WTC11 (cell line): ENCODE data around the gene PPP3CA. TPM values are rescaled to one million over a fixed set of nuclear protein-coding genes. Genes with fewer than 3 reads are reported as not detected.

Experiments used
- CREM ChIP-seq: sonication (generic); formaldehyde crosslinking; IDR thresholded peaks from 2 replicates; pipeline ENCODE4 v1.8.1; 2022; ENCODE audit warnings: mild to moderate bottlenecking, missing genetic modification reagents, moderate library complexity
- ELF4 ChIP-seq: sonication (generic); formaldehyde crosslinking; IDR thresholded peaks from 2 replicates; pipeline ENCODE4 v1.8.1; 2022; ENCODE audit warnings: low read depth, mild to moderate bottlenecking, moderate library complexity, missing genetic modification reagents
- FOXK1 ChIP-seq: sonication (generic); formaldehyde crosslinking; IDR thresholded peaks from 2 replicates; pipeline ENCODE4 v1.8.0; 2022; ENCODE audit warnings: mild to moderate bottlenecking, moderate library complexity, missing genetic modification reagents
- MYBL2 ChIP-seq: sonication (generic); formaldehyde crosslinking; IDR thresholded peaks from 2 replicates; pipeline ENCODE4 v1.8.1; 2023; ENCODE audit warnings: mild to moderate bottlenecking, moderate library complexity, missing genetic modification reagents
- NFE2L1 ChIP-seq: sonication (generic); formaldehyde crosslinking; IDR thresholded peaks from 2 replicates; pipeline ENCODE4 v1.8.1; 2023; ENCODE audit warnings: missing genetic modification reagents
- NR1H2 ChIP-seq: sonication (generic); formaldehyde crosslinking; IDR thresholded peaks from 2 replicates; pipeline ENCODE4 v1.9.0; 2021; ENCODE audit warnings: mild to moderate bottlenecking, moderate library complexity, missing genetic modification reagents
- NR3C1 ChIP-seq: sonication (generic); formaldehyde crosslinking; conservative IDR thresholded peaks from 2 replicates; pipeline ENCODE4 v1.8.1; 2023; ENCODE audit warnings: low read depth, mild to moderate bottlenecking, missing genetic modification reagents
- OVOL2 ChIP-seq: fragments of 250-450 bp; sonication (Bioruptor Pico); IDR thresholded peaks from 2 replicates; pipeline ENCODE4 v1.9.0; 2021; ENCODE audit warnings: mild to moderate bottlenecking, borderline replicate concordance
- SMAD4 ChIP-seq: sonication (generic); formaldehyde crosslinking; IDR thresholded peaks from 2 replicates; pipeline ENCODE4 v1.8.0; 2022; ENCODE audit warnings: mild to moderate bottlenecking, missing genetic modification reagents
- STAT6 ChIP-seq: sonication (generic); formaldehyde crosslinking; conservative IDR thresholded peaks from 2 replicates; pipeline ENCODE4 v1.8.1; 2023; ENCODE audit warnings: mild to moderate bottlenecking, low read depth, missing genetic modification reagents, moderate library complexity
- TEAD1 ChIP-seq: sonication (generic); formaldehyde crosslinking; IDR thresholded peaks from 2 replicates; pipeline ENCODE4 v1.8.0; 2022; ENCODE audit warnings: mild to moderate bottlenecking, missing genetic modification reagents
- TP53 ChIP-seq: sonication (generic); formaldehyde crosslinking; IDR thresholded peaks from 2 replicates; pipeline ENCODE4 v1.8.1; 2023; ENCODE audit warnings: mild to moderate bottlenecking, missing genetic modification reagents
- ZBTB21 ChIP-seq: sonication (generic); formaldehyde crosslinking; IDR thresholded peaks from 2 replicates; pipeline ENCODE4 v1.8.1; 2023; ENCODE audit warnings: mild to moderate bottlenecking, missing genetic modification reagents, borderline replicate concordance
- ZMAT4 ChIP-seq: fragments of 250-450 bp; sonication (Bioruptor Pico); IDR thresholded peaks from 2 replicates; pipeline ENCODE4 v1.9.0; 2021; ENCODE audit warnings: mild to moderate bottlenecking
- ZNF121 ChIP-seq: sonication (generic); formaldehyde crosslinking; IDR thresholded peaks from 2 replicates; pipeline ENCODE4 v1.8.0; 2023; ENCODE audit warnings: missing genetic modification reagents
- ZNF263 ChIP-seq: sonication (generic); formaldehyde crosslinking; IDR thresholded peaks from 2 replicates; pipeline ENCODE4 v1.8.1; 2022; ENCODE audit warnings: low read depth, mild to moderate bottlenecking, moderate library complexity, missing genetic modification reagents
- ZNF396 ChIP-seq: fragments of 250-450 bp; sonication (Bioruptor Pico); IDR thresholded peaks from 2 replicates; pipeline ENCODE4 v1.8.0; 2021; ENCODE audit warnings: mild to moderate bottlenecking, moderate library complexity, borderline replicate concordance
- ZNF425 ChIP-seq: fragments of 250-450 bp; sonication (Bioruptor Pico); conservative IDR thresholded peaks from 2 replicates; pipeline ENCODE4 v1.9.0; 2021; ENCODE audit warnings: mild to moderate bottlenecking
- total RNA-seq: library from RNA; stranded (reverse); gene quantifications from 3 replicates; pipeline ENCODE4 v1.2.3, GENCODE V29; 2021
- TF ChIP-seq, protein P1 (sequence below): sonication (generic); formaldehyde crosslinking; IDR thresholded peaks from 2 replicates; pipeline ENCODE4 v1.8.1; 2022; ENCODE audit warnings: mild to moderate bottlenecking, moderate library complexity, missing genetic modification reagents
- TF ChIP-seq, protein P2 (sequence below): sonication (generic); formaldehyde crosslinking; IDR thresholded peaks from 2 replicates; pipeline ENCODE4 v1.8.1; 2023; ENCODE audit warnings: mild to moderate bottlenecking, missing genetic modification reagents, moderate library complexity
- TF ChIP-seq, protein P3 (sequence below): sonication (generic); formaldehyde crosslinking; IDR thresholded peaks from 2 replicates; pipeline ENCODE4 v1.8.1; 2023; ENCODE audit warnings: mild to moderate bottlenecking, missing genetic modification reagents
- TF ChIP-seq, protein P4 (sequence below): sonication (generic); formaldehyde crosslinking; IDR thresholded peaks from 2 replicates; pipeline ENCODE4 v1.8.1; 2023; ENCODE audit warnings: mild to moderate bottlenecking, missing genetic modification reagents, moderate library complexity
- TF ChIP-seq, protein P5 (sequence below): sonication (generic); formaldehyde crosslinking; IDR thresholded peaks from 2 replicates; pipeline ENCODE4 v1.8.0; 2023; ENCODE audit warnings: missing genetic modification reagents, mild to moderate bottlenecking, borderline replicate concordance

Gene PPP3CA
- total RNA-seq, 1 experiment from 2014 or later = 41.6 TPM

- TF ChIP-seq, protein P1, sequence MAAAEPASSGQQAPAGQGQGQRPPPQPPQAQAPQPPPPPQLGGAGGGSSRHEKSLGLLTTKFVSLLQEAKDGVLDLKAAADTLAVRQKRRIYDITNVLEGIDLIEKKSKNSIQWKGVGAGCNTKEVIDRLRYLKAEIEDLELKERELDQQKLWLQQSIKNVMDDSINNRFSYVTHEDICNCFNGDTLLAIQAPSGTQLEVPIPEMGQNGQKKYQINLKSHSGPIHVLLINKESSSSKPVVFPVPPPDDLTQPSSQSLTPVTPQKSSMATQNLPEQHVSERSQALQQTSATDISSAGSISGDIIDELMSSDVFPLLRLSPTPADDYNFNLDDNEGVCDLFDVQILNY = 0 out of 2 replicates have a peak, but pooled peaks have one; percentile 25
- TF ChIP-seq FOXK1 (CRISPR knock-in tag) (peak; percentile 4; the same call in 1 of the 2 replicates), TEAD1 (peak; percentile 43; the same call in 1 of the 2 replicates), SMAD4 (CRISPR knock-in tag) (no peak), ZNF121 (no peak), STAT6 (no peak), ZBTB21 (CRISPR knock-in tag) (peak; percentile 41; the same call in 1 of the 2 replicates), ZNF263 (peak; percentile 93), ZMAT4 (CRISPR knock-in tag) (no peak), NFE2L1 (CRISPR knock-in tag) (no peak), OVOL2 (CRISPR knock-in tag) (no peak), ZNF425 (CRISPR knock-in tag) (no peak), ZNF396 (CRISPR knock-in tag) (no peak), NR1H2 (no peak), ELF4 (CRISPR knock-in tag) (no peak), MYBL2 (CRISPR knock-in tag) (no peak; the same call in 1 of the 2 replicates), CREM (CRISPR knock-in tag) (peak; percentile 43; the same call in 1 of the 2 replicates), NR3C1 (CRISPR knock-in tag) (peak; percentile 80; the same call in 1 of the 2 replicates), TP53 (CRISPR knock-in tag) (0 out of 2 replicates have a peak, but pooled peaks have one; percentile 26)
- TF ChIP-seq, protein P2, sequence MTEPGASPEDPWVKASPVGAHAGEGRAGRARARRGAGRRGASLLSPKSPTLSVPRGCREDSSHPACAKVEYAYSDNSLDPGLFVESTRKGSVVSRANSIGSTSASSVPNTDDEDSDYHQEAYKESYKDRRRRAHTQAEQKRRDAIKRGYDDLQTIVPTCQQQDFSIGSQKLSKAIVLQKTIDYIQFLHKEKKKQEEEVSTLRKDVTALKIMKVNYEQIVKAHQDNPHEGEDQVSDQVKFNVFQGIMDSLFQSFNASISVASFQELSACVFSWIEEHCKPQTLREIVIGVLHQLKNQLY (CRISPR knock-in tag) = no peak
- TF ChIP-seq, protein P3, sequence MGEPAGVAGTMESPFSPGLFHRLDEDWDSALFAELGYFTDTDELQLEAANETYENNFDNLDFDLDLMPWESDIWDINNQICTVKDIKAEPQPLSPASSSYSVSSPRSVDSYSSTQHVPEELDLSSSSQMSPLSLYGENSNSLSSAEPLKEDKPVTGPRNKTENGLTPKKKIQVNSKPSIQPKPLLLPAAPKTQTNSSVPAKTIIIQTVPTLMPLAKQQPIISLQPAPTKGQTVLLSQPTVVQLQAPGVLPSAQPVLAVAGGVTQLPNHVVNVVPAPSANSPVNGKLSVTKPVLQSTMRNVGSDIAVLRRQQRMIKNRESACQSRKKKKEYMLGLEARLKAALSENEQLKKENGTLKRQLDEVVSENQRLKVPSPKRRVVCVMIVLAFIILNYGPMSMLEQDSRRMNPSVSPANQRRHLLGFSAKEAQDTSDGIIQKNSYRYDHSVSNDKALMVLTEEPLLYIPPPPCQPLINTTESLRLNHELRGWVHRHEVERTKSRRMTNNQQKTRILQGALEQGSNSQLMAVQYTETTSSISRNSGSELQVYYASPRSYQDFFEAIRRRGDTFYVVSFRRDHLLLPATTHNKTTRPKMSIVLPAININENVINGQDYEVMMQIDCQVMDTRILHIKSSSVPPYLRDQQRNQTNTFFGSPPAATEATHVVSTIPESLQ (CRISPR knock-in tag) = no peak
- TF ChIP-seq, protein P4, sequence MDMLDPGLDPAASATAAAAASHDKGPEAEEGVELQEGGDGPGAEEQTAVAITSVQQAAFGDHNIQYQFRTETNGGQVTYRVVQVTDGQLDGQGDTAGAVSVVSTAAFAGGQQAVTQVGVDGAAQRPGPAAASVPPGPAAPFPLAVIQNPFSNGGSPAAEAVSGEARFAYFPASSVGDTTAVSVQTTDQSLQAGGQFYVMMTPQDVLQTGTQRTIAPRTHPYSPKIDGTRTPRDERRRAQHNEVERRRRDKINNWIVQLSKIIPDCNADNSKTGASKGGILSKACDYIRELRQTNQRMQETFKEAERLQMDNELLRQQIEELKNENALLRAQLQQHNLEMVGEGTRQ = peak; percentile 77
- TF ChIP-seq, protein P5, sequence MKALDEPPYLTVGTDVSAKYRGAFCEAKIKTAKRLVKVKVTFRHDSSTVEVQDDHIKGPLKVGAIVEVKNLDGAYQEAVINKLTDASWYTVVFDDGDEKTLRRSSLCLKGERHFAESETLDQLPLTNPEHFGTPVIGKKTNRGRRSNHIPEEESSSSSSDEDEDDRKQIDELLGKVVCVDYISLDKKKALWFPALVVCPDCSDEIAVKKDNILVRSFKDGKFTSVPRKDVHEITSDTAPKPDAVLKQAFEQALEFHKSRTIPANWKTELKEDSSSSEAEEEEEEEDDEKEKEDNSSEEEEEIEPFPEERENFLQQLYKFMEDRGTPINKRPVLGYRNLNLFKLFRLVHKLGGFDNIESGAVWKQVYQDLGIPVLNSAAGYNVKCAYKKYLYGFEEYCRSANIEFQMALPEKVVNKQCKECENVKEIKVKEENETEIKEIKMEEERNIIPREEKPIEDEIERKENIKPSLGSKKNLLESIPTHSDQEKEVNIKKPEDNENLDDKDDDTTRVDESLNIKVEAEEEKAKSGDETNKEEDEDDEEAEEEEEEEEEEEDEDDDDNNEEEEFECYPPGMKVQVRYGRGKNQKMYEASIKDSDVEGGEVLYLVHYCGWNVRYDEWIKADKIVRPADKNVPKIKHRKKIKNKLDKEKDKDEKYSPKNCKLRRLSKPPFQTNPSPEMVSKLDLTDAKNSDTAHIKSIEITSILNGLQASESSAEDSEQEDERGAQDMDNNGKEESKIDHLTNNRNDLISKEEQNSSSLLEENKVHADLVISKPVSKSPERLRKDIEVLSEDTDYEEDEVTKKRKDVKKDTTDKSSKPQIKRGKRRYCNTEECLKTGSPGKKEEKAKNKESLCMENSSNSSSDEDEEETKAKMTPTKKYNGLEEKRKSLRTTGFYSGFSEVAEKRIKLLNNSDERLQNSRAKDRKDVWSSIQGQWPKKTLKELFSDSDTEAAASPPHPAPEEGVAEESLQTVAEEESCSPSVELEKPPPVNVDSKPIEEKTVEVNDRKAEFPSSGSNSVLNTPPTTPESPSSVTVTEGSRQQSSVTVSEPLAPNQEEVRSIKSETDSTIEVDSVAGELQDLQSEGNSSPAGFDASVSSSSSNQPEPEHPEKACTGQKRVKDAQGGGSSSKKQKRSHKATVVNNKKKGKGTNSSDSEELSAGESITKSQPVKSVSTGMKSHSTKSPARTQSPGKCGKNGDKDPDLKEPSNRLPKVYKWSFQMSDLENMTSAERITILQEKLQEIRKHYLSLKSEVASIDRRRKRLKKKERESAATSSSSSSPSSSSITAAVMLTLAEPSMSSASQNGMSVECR = peak; percentile 66; the same call in 1 of the 2 replicates
Observed at GRCh38 chr4:101347557-101348366, 436 bp upstream of the PPP3CA start (continued).
